ENCODE data around the gene BOK.
"Not testable (repeated sequence)": the region's sequence is repeated elsewhere in the genome, so short reads cannot be mapped to it uniquely, and the experiment has no call there.

The BOK gene

DNA sequence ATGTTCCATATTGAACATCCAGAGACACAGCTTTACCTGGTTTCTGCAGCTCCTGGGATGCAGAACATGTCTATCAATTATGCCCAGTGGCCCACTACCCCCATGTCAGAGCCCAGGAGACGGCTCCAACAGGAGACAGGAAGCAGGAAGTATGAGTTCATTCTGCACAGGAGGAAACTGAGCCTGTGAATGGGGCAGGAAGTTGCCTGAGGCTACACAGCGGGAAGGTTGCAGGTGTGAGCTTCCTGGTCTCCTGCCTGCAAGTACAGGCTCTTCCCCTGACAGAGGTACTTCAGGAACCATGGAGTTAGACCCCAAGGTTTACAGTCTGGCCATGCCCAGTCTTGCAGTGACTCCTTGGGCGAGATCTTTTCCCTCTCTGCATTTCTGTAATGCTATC lies 2.8 kb upstream of the BOK start:
- FAIRE-seq, result no peak
- DNase-seq (ENCODE audit: low spot score), result no peak

DNA sequence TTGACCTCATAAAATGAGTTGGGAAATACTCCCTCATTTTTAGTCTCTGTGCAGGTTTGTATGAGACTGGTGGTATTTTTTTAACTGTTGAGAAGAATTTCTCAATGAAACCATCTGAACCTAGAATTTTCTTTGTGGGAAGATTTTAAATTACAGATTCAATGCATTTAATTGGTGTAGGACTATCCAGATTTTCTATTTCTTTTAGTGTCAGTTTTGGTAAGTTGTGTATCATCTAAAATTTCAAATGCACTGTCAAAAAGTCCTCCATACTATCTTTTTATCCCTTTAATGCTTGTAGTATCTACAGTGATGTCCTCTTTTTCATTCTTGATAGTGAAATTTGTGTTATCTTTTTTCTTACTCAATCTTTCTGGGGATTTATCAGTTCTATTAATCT lies 1.8 kb upstream of the BOK start:
- DNase-seq (ENCODE audit: low spot score), result no peak
- no peak for FAIRE-seq

DNA sequence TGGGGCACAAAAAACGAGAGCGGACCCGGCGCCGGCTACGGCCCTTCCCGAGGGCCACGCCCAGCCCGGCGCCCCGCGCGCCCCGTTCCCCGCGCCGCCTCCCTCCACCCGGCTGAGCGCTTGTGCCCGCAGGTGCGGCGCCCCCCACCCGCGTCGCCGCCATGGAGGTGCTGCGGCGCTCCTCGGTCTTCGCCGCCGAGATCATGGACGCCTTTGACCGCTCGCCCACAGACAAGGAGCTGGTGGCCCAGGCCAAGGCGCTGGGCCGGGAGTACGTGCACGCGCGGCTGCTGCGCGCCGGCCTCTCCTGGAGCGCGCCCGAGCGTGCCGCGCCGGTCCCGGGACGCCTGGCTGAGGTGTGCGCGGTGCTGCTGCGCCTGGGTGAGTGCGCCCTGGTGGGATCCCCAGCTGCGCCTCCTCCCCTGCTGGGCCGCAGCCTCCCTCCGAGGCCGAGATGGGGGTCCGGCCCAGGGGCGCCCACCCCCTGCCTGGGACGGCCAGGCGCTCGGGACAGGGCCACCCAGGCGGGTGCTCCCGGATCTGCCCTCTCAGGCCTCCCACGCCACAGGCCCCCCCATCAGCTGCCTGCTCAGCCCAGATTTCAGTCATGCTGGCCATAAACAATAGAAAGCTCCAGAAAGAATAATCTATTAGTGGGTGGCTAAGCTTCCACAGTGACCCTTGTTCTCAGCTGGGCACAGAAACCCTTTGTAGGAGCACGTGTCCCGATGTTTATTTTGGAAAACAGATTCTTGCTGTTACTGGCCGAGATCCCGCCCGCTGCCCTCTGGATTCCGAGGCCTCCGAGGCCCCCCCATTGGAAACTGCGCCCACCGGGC lies 997 bp downstream of the BOK start:
- peak; percentile 76 for DNase-seq (ENCODE audit: low spot score)
- FAIRE-seq, result no peak

DNA sequence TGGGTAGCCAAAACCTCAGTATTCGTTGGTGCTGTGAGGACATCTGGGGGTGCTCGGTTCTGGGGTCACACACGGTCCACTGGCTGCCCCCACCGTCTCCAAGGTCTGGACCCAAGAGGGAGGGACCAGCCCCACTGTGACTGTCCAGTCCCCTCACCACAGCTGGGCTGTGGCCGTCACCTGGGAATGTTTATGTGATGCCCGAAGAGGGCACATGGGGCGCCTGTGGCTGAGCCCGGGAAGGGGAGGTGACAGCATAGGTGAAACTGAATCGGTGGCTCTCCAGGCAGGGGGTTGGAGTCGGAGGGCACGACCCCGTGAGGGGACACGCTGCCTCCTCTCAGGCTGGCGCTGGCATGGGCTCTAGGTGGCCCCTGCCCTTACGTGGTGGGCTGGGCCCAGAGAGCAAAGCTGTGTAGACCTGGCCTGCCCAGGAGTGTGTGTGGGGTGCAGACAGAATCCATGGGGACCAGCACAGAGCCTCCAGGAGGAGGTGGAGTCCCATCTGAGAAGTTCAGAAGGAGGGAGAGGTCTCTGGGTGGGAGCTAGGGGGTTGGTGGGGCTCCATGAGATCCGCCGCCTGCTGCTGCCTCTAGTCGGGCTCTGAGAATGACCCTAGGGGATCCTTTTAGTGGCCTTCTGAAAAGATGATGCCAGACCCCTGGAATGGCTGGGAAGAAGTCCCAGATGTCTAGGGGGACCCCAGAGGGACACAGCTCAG lies 1.8 kb downstream of the BOK start:
- DNase-seq (ENCODE audit: low spot score) (no peak), FAIRE-seq (no peak)

DNA sequence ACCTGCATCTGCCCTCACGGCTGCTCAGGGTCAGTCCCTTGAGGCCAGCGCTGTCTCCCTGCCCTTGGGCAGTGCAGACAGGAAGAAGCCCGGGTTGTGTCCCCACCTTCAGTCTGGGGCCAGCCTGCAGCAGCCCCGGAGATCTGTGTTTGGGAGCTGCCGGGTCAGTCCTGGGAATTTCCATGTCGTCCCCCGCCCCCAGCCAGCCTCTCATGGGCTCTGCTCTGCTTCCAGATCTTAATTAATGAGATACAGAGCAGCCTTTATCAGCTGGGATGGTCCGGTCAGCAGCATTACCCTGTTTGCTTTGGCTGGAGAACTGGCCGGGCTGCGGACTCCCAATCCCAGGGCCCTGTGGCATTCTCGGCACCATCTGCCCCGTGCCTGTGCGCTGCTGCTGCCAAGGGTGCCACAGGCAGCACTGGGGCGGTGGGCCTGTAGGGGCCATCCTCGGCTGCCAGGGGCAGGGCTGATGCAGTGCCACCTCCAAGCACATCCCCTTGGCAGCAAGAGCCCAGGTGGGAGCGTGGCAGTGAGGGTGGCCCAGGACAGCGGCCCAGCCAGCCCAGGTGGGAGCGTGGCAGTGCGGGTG lies 2.4 kb downstream of the BOK start:
- FAIRE-seq (no peak), DNase-seq (ENCODE audit: low spot score) (no peak)

DNA sequence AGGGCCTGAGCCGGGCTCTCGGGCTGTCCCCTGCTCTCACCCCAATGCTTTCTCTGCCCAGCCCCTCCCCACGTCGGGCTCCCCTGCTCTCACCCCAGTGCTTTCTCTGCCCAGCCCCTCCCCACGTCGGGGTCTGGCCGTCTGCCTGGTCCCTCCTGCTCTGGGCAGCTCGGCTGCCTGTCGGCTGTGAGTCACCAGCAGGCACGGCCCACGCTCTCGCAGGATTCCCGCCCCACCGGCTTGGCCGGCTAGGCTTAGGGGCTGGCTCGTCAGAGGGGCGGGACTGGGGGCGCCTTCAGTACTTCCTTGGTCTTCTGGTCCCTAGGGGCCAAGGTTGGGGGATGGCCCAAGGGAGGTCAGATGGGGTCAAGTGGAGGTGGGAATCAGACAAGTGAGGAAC lies 3.3 kb downstream of the BOK start:
- peak; percentile 68 for FAIRE-seq
- peak; percentile 78 for DNase-seq (ENCODE audit: low spot score)

DNA sequence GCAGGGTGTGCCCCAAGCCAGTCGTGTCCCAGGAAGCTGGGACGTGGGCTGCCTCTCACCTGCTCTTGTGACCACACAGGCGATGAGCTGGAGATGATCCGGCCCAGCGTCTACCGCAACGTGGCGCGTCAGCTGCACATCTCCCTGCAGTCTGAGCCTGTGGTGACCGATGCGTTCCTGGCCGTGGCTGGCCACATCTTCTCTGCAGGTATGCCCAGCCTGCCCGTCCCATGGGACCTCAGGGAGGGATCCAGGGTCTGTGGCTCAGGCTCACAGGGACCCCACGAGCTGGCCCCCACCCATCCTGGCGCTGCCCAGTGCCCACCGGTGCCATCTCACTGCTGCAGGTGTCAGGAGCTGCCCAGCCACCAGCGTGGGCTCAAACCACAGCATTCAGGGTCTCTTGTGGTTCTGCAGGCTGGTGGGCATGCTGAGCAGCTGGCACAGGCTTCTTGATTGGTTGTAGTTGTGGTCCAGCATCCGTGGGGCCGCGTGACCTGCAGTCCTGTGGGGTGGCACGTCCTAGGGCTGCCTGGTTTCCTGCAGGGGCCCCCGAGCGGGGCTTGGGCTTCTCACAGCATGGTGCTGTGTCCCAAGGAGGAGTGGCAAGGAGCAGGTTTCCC lies 3.8 kb downstream of the BOK start:
- DNase-seq (ENCODE audit: low spot score), result no peak
- no peak for FAIRE-seq

DNA sequence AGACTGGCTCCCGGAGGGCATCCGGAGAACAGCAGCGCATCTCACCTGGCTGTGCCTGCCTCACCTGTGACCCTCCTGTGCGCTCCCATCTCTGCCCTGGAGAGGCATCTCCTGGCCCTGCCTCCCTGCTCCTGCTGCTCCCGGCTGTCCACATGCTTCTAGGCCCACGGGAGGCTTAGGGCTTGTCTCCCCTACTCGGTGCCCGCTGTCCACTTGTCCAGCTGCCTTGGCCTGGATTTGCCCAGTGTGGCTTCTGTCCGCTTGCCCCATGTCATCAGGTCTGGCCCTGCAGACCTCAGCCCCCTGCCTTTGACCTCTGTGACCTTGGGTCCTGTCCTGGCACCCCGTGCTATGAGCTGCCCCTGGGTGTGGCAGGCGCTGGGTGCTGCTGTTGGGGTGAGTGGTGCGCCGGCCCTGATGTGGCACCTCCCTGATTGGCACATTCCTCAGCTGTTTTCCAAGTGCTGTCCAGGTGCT lies 4.5 kb downstream of the BOK start:
- no peak for DNase-seq (ENCODE audit: low spot score)
- no peak for FAIRE-seq

DNA sequence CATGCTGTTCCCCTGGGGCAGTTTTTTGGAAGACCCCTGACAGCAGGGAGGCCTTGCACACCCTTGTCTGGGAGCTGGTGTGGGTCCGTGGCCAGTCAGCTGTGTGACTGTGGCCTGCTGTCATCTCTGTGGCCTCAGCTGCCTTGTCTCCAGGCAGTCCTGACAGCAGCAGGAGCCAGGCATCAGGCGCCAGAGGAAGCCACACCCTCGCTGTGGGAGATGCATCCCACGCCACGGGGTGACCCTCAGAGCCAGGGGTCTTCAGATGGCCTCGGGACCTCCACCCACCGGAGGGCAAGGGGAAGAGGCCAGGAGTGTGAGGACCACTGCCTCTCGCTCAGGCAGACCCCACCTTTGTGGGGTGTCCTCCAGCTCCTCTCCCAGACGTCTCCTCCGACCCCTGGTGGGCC lies 5.0 kb downstream of the BOK start:
- DNase-seq (ENCODE audit: low spot score) (no peak), FAIRE-seq (no peak)

DNA sequence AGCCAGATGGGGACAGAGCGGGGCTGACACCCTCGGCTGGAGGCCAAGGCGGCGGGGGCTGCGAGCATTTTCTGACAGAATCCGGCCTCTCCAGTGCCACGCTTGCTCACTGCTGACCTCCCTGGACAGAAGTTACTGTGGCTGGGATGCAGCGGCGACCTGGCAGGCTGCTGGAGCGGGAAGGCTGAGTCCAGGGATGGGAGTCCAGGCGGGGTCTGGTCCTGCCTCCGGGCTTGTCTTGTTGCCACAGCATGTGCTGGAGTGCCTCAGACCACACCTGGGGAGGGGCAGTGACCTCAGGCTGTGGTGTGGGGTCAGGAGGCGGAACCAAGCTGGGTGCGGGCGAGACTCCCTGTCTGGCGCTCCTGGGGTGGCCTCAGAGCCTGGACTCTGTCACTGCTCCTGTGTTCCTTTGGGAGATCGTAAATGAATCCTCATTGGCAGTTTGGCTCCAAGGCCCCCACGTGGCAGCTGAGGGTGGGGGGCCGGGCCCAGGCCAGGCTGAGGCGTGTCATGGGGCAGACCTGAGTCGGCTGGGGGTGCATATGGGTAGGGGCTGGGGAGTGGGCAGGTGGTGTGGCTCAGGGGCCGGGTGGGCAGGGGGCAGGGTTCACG lies 5.5 kb downstream of the BOK start:
- DNase-seq (ENCODE audit: low spot score) (no peak), FAIRE-seq (no peak)

DNA sequence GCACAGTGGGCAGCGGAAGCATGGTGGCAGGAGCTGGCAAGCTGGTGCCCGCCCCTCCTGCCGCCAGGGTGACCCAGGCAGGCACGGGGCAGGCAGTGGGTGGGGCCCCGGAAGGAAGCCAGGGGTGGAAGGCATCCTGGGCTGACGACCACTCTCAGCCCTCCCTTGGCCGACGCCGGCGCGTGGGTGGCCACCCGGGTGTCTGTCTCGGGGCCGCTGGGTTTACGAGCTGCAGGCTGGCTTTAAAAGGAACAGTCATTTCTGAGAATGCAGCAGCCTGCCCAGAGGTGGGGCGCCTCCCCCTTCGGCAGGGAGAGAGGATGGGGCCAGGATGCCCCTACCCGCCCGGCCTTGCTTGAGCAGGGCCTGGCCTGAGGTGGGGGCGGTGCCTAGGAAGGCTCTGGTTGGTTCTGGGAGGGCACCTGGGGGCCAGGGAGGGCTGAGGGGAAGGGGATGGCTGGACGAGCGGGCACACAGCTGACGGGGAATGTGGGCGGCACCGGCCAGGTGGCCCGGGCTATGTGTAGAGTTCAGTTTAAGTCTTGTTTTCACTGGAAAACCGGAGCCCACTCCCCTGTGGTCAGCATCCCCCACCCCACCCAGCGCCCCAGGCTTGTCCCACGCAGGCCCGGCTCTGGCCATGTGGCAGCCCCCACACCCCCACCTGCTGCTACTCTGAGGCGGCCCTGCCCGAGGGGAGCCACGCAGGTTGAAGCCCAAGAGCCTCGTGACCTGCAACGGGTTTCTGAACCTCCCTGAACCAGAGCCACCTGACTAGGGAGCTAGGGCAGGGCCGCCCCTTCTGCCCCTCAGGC lies 6.3 kb downstream of the BOK start:
- peak; percentile 47 for DNase-seq (ENCODE audit: low spot score)
- peak; percentile 63 for FAIRE-seq

DNA sequence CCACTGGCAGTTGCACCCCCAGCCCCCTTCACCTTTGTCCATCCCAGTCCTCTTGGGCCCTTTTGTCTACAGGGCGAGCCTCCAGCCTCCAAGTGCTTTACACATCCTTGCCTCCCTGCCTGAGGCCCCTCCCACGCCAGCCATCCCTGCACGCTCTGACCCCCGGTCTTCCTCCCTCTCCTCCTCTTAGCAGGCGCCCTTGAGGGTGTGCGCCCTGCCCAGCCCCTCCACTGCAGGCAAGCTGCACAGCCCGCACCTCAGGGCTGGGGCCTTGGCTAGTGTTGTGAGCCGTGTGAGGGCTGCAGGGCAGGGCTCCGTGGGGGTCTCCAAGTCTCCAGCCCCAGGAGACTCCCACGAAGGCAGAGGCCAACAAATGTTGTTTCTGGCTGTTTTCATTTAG lies 6.9 kb downstream of the BOK start:
- no peak for FAIRE-seq
- DNase-seq (ENCODE audit: low spot score), result no peak

DNA sequence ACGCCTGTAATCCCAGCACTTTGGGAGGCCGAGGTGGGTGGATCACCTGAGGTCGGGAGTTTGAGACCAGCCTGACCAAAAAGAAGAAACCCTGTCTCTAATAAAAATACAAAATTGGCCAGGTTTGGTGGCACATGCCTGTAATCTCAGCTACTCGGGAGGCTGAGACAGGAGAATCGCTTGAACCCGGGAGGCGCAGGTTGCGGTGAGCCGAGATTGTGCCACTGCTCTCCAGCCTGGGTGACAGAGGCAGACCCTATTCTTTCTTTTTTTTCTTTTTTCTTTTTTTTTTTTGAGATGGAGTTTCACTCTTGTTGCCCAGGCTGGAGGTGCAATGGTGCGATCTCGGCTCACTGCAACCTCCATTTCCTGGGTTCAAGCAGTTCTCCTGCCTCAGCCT lies 7.5 kb downstream of the BOK start:
- DNase-seq (ENCODE audit: low spot score); FAIRE-seq: not testable (repeated sequence)

DNA sequence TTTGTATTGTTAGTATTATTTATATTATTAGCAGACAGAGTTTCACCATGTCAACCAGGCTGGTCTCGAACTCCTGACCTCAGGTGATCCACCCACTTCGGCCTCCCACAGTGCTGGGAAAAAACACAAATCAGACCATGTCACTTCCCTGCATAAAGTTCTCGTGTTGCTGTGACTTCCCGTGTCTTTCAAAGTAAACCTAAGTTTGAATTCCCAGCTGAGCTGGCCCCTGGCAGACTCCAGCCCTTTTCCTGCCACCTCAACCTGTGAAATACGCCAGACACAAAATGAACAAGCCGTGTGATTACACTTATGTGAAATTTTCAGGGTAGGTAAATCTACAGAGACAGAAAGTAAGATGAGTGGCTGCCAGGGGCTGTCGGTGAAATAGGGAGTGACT lies 7.9 kb downstream of the BOK start:
- DNase-seq (ENCODE audit: low spot score) (no peak), FAIRE-seq (no peak)

DNA sequence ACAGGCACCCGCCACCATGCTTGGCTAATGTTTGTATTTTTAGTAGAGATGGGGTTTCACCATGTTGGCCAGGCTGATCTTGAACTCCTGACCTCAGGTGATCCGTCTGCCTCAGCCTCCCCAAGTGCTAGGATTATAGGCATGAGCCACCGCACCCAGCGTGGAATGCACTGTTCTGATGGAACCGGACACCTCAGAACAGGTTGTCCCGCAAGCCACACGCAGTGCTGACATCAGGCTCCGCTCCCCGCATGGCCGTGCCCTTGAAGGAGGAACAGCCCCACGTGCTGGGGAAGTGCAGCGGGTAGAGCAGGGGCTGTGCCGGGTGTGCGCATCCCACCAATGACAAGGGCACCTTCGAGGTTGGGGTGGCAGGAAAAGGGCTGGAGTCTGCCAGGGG lies 8.7 kb downstream of the BOK start:
- DNase-seq (ENCODE audit: low spot score); FAIRE-seq: not testable (repeated sequence)

DNA sequence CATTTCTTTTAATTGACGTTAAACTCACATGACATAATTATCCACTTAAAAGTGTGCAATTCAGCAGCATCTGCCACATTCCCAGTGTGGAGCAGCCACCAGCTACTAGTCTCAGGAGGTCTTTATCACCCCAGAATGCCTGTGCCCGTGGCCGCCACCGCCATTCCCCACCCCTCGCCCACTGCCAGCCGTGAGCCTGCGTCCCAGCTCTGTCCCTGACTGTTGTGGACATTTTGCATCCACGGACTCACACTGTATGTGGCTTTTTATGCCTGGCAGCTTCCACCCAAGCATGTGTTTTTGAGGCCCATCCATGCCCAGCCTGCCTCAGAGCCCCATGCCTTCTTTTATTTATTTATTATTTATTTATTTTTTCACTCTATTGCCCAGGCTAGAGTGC lies 9.2 kb downstream of the BOK start:
- no peak for DNase-seq (ENCODE audit: low spot score)
- no peak for FAIRE-seq

DNA sequence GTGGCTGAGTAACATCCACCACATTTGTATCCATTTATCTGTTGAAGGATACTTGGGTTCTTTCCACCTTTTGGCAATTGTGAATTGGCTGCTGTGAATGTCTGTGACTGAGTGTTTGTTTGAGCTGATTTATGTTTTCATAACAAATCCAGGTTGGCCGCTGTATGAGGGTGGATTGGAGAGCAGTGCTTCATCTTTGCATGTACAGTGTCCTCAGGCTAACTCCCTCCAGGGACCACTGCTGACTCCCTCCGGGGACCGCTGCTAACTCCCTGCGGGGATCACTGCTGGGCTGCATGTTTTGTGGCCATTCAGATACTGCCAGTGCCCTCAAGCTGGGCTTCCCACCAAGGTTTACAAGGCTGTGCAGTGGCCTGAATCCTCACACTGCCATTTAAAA lies 10.2 kb downstream of the BOK start:
- FAIRE-seq (no peak), DNase-seq (ENCODE audit: low spot score) (no peak)

DNA sequence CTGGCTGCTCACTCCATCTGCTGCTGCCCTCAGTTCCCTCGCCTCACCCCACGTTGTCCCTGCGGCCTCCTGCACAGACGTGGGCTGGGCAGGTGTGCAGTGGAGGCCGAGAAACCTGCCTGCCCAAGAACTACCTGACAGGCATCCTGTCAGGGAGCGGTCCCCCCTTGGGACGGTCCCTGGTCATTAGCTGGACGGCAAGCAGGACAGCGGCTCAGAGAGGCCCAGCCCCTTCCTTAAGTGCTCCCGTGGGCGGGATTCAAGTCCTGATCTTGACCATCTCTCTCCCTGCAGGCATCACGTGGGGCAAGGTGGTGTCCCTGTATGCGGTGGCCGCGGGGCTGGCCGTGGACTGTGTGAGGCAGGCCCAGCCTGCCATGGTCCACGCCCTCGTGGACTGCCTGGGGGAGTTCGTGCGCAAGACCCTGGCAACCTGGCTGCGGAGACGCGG lies 11.3 kb downstream of the BOK start:
- FAIRE-seq (no peak), DNase-seq (ENCODE audit: low spot score) (no peak)

DNA sequence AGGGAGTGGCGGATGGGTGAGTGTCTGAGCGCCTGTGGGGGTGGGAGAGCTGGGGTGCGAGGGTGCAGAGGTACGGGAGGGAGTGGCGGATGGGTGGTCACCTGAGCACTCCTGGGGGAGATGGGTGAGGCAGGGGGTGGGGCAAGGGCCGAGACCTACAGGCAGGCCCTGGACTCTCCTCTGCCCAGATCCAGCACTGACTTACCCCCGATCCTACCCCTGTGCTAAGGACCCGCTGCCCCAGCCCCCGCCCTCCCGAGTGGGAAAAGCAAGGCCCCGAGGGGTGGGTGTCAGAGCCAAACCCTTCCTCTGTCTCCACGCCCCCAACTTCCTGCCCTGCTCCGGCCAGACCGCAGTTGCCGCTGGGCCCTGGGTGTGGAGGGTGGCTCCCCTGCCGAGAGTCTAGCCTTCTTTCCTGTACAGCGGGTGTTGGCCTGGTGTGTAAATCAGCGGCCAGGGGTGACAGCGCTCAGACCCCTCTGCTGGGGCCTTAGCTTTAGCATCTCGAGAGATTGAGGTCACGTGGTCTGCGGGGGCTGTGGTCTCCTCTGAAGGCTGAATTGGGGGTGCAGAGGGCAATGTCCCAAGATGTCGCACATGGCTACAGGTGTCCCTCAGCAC lies 12.5 kb downstream of the BOK start:
- no peak for FAIRE-seq
- DNase-seq (ENCODE audit: low spot score), result no peak
